Stimulated activated CD4-positive, alpha-beta T cell treated with anti-CD3 and anti-CD28 coated beads, Interleukin-2, amount 100 ng/mL, for 48 hours (primary cell): ENCODE results near the gene TRPC4AP.

Source experiments
- DNase-seq, 2 donors: peaks; one replicate each; pipeline ENCODE4 v3.0.0-alpha.2; 2020

TRPC4AP gene

GRCh38 chr20:34999782-35000181, 92.8 kb downstream of the TRPC4AP start:
- DNase-seq, result no peak

GRCh38 chr20:34999021-34999451, 93.6 kb downstream of the TRPC4AP start:
- no peak for DNase-seq

DNA sequence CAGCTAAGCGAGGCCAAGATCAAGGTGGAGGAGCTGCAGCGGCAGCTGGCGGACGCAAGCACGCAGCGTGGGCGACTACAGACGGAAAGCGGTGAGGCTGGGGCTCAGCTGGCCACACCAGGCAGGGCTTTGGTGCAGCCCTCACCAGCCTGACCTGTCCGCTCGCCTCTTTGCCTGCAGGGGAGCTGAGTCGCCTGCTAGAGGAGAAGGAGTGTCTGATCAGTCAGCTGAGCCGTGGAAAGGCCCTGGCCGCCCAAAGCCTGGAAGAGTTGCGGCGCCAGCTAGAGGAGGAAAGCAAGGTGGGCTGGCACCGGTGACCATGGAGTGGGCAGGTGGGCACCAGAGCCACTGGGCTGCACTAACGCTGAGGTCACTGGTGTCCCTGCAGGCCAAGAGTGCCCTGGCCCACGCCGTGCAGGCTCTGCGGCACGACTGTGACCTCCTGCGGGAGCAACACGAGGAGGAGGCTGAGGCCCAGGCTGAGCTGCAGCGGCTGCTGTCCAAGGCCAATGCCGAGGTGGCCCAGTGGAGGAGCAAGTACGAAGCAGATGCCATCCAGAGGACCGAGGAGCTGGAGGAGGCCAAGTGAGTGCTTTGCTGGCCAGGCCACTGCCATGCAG, 94.2 kb downstream of the TRPC4AP start:
- no peak for DNase-seq

DNA sequence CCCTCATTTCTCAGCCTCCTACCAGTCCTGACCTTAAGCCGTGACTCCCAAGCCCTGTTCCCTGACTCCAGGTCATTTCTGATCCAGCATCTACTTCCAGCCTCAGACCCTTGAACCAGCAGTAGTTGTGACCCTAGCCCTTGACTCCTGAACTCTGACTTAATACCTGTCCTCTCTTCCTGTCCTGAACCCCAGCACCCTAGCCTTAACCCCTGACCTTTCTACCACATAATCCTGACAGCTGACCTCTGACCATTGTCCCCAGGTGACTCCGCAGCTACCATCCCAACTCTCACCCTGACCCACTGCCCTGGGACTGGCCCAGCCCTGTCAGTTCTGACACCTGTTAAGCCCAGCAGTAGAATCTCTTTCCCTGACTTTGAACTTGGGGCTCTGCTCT, 94.8 kb downstream of the TRPC4AP start:
- no peak for DNase-seq

GRCh38 chr20:34997131-34997561, 95.5 kb downstream of the TRPC4AP start:
- DNase-seq, result no peak

DNA sequence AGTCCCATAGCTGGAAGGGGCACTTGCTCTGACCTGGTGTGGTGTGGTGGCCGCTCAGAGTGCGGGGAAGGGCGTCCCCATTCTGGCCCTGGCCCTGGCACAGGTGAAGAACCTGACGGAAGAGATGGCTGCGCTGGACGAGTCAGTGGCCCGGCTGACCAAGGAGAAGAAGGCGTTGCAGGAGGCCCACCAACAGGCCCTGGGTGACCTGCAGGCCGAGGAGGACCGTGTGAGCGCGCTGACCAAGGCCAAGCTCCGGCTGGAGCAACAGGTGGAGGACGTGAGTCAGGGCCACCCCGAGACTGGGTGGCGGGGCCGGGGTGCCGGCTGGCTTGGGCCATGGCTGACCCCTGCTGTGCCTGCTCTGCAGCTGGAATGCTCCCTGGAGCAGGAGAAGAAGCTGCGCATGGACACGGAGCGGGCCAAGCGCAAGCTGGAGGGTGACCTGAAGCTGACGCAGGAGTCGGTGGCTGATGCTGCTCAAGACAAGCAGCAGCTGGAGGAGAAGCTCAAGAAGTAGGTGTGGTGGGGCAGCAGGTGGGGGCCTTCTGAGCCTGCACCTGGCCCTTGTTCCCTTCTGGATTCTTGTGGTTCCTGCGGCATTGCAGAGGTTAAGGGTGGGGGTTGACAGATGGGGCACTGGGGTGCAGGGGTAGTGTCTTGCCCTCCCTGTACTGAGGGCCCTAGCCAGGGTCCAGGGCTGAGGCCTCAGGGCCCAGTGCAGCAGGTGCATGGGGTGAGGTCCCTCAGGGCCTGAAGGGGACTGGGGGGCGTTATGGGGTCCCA, 96.2 kb downstream of the TRPC4AP start:
- no peak for DNase-seq

DNA sequence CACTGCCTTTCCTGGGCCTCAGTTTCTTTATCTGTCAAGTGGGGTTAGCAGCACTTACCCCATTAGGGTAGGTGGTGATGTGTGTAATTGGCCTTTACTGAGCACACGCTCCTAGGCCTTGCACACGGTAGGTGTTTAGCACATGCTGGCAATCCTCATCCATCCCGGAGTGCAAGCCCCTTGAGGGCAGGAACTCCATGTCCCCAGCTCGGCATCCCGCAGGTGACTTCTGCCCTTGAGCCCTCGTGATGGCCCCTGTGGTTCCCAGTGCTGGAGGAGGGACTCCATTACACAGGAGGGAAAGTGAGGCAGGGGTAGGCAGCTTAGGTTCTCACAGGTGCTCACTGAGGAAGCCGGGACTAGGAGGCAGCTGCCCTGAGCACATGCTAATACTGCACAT, 96.9 kb downstream of the TRPC4AP start:
- DNase-seq, result no peak

DNA sequence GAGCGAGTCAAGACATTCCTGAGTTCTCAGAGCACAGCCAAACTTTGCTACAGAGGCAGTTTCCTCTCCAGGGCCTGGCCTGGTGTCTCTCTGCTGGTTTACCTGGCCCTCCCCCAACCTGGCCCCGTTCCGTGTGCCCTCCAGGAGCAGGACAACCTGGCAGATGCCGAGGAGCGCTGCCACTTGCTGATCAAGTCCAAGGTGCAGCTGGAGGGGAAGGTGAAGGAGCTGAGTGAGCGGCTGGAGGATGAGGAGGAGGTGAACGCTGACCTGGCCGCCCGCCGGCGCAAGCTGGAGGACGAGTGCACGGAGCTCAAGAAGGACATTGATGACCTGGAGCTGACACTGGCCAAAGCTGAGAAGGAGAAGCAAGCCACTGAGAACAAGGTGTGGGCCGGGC, 97.4 kb downstream of the TRPC4AP start:
- no peak for DNase-seq

DNA sequence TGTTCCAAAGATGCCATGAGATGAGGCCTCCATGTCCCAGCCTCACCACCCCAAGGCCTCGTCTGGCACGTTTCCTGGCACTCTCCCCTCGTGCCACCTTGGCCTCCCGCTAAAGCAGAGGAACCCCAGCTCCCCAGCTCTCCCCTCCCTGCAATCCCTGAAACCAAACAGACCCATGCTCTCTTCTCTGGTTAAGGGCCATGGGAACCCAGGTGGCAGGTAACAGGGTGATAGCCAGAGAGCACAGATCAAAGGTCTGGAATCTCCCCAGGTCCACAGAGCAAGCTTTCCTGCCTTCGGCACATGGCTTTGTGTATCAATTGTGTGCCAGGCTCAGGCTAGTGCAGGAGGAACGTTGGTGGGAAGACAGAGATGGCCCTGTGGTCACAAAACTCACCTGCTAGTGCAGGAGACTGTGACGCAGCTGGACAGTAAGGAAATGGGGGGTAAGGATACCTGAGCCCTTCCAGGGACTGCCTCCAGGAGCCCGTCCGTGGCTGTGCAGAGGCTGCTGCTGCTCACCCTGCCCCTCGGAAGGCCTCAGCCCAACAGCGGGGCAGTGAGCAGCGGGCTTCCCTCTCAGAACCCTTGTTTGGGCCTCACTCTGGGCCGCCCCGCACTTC, 98.0 kb downstream of the TRPC4AP start:
- DNase-seq, result no peak

DNA sequence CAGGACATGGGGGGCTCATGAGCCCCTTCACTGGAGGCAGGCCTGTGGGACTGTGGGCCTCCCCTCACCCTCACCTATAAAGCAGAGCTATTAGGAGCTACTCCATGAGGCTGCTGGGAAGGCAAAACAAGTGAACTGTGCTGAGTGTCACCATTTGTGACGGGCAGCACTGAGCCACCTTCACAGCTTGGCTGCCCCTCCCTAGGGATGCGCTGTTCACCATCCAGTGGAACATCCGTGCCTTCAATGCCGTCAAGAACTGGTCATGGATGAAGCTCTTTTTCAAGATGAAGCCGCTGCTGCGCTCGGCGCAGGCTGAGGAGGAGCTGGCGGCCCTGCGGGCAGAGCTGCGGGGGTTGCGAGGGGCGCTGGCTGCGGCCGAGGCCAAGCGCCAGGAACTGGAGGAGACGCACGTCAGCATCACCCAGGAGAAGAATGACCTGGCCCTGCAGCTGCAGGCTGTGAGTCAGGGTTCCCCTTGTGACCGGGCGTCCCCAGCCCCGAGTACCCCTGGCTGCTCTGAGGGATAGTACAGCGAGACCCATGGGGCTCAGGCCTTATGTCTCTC, 98.6 kb downstream of the TRPC4AP start:
- DNase-seq, result no peak

DNA sequence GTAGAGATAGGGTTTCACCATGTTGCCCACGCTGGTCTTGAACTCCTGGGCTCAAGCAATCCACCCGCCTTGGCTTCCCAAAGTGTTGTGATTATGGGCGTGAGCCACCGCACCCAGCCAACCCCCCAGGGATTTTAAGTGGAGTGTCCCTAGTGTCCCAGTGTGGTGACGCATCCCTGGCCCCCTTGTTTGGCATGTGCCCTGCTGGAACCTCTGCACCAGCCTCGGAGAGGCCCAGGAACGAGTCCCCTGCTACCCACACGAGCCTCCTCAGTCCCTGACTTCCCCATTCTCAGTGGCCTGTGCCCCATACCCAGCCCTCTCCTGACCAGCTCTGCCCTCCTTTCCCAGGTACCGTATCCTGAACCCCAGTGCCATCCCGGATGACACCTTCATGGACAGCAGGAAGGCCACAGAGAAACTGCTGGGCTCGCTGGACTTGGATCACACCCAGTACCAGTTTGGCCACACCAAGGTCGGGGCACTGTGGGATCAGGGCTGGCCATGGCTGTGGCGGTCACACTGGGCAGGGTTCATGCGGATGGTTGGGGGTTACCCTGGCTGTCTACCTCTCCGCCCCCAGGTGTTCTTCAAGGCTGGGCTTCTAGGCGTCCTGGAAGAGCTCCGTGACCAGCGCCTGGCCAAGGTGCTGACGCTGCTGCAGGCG, 99.7 kb downstream of the TRPC4AP start:
- no peak for DNase-seq

GRCh38 chr20:34990661-34991214, 101.9 kb downstream of the TRPC4AP start:
- DNase-seq, result no peak

GRCh38 chr20:34990231-34990630, 102.4 kb downstream of the TRPC4AP start:
- no peak for DNase-seq

GRCh38 chr20:34989670-34990069, 102.9 kb downstream of the TRPC4AP start:
- no peak for DNase-seq

- no peak for DNase-seq
Observed at GRCh38 chr20:34989118-34989517, 103.5 kb downstream of the TRPC4AP start.

- no peak for DNase-seq
Observed at GRCh38 chr20:34988191-34988540, 104.4 kb downstream of the TRPC4AP start.

DNA sequence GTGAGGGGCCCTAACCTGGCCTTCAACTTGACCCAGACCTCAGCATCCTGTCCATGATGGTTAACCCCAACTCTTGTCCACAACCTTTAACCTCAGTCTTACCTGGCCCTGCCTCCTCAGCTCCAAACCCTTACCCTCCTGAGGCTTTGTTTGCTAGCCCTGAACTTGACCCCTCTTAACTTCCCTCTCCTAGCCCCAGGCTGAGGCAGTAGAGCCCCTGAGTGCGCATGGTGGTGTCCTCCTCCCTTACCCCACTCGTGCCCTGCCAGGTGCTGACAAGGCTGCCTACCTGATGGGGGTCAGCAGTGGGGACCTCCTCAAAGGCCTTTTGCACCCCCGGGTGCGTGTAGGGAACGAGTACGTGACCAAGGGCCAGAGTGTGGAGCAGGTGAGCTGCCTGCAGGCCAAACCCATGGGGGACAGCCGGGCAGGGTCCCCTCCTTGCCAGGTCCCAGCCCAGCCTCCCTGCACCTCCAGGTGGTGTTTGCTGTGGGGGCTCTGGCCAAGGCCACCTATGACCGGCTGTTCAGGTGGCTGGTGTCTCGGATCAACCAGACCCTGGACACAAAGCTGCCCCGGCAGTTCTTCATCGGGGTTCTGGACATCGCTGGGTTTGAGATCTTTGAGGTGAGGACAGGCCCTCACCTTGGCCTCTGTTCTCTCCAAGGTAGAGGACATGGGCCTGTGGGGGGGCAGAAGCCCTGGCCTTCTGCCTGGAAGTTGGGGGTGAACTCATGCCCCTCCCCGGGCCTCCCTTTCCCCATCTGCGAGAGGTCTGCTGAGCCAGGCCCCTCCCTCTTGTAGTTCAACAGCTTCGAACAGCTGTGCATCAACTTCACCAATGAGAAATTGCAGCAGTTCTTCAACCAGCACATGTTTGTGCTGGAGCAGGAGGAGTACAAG, 105.1 kb downstream of the TRPC4AP start:
- no peak for DNase-seq

- no peak for DNase-seq
Observed at GRCh38 chr20:34986311-34987287, 106.0 kb downstream of the TRPC4AP start.

DNA sequence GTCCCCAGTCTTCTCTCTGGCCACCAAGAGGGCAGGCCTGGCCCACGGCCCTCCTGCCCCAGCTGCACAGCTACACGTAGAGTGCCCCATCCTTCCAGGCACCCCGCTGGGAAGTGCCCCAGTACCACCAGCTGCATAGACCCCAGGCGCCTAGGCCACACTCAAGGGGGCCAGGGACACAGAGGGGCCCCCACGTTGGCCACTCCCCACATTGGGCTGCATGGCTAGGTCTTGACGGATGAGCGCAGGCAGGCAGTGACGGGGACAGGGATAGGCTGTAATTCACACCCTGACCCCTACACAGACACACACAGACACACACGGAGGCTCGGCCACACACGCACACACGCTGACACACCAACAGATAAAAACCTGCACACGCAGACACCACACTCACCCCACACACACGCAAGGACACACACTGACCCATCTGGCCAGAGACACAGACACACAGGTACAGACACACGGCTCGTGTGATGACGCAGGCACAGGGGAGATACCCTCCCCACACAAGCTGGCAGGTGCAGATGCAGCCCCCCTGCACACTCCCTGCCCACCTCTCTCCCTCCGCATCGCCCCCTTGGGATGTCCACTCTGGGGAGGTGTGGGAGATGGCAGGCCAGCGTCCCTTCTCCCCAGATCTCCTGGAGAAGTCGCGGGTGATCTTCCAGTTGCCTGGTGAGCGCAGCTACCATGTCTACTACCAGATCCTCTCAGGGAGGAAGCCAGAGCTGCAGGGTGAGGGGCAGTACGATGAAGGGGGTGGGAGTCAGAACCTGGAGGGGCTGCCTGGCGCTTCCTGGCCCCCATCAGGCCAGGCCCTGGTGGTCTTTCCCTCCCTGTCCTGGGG, 106.9 kb downstream of the TRPC4AP start:
- no peak for DNase-seq
